ENCODE results near the gene ATOH8. TPM values are rescaled to one million over a fixed set of nuclear protein-coding genes. Genes with fewer than 3 reads are reported as not detected.

Gene ATOH8
- total RNA-seq, 1 donor from 2014 or later = 7.7 TPM

DNA sequence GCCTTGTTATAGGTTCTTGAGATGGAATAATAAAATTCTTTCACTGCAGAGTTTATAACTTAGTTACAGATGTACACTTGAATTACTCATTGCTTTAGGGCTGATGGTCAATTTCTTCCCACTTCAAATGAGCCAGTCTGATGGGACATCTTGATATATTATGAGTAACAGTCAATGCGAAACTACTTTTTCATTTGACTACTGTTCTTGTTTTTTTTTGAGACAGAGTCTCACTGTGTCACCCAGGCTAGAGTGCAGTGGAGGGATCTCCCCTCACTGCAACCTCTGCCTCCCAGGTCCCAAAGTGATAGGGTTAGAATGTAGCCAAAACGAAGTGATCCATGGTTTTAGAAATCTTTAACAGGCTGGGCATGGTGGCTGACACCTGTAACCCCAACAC lies 77.9 kb downstream of the ATOH8 start:
- Mint-ChIP-seq H3K4me3 (no peak overlapping the region), H3K27ac (ENCODE audit: unreplicated experiment) (no peak overlapping the region), H3K9me3 (peaks cover 17% of the 10 kb centered on the region), H3K27me3 (ENCODE audit: low read depth) (peaks cover 3% of the 10 kb centered on the region), H3K4me1 (peaks cover 16% of the 10 kb centered on the region), H3K36me3 (ENCODE audit: low read depth) (peaks cover 4% of the 10 kb centered on the region)
- no peak for DNase-seq (ENCODE audit: low read depth, low spot score)
- TF ChIP-seq CTCF (conservative IDR thresholded peaks at IDR 0.05) = no peak

DNA sequence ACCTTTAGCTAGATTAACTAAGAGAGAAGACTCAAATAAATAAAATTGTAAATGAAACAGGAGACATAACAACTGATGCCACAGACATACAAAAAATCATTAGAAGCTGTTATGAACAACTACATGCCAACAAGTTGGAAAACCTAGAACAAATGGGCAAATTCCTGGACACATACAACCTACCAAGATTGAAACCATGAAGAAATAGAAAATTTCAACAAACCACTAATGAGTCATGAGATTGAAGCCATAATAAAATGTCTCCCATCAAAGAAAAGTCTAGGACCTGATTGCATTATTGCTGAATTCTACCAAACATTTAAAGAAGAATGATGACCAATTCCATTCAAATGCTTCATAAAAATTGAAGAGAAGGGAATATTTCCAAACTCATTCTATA lies 80.7 kb downstream of the ATOH8 start:
- TF ChIP-seq CTCF (conservative IDR thresholded peaks at IDR 0.05) = no peak
- Mint-ChIP-seq H3K4me3 (no peak overlapping the region), H3K27ac (ENCODE audit: unreplicated experiment) (no peak overlapping the region), H3K9me3 (peaks cover 19% of the 10 kb centered on the region), H3K27me3 (ENCODE audit: low read depth) (no peaks in the 10 kb centered on the region), H3K4me1 (no peaks in the 10 kb centered on the region), H3K36me3 (ENCODE audit: low read depth) (peaks cover 9% of the 10 kb centered on the region)
- DNase-seq (ENCODE audit: low read depth, low spot score) = no peak

Small RNAs within 50 kb of the gene (microRNA-seq; reads per million reads assigned to microRNA genes)
- not detected for gene MIR6071

Other genes starting within 250 kb of the ATOH8 start
- 404 and 405 TPM in 2 replicates for gene MAT2A, start 214.8 kb upstream of the ATOH8 start, total RNA-seq
- 43.4 and 43.7 TPM in 2 replicates for gene GGCX, start 192.5 kb upstream of the ATOH8 start, total RNA-seq
- gene VAMP8, start 176.4 kb upstream of the ATOH8 start, total RNA-seq = 1.1 and 2.1 TPM in 2 replicates
- 0.50 and 1.5 TPM in 2 replicates for gene VAMP5, start 169.6 kb upstream of the ATOH8 start, total RNA-seq
- gene RNF181, start 158.2 kb upstream of the ATOH8 start, total RNA-seq = 67.9 and 75.8 TPM in 2 replicates
- gene TMEM150A, start 151.3 kb upstream of the ATOH8 start, total RNA-seq = 20.9 and 22.2 TPM in 2 replicates
- 50.4 and 53.7 TPM in 2 replicates for gene C2orf68, start 141.9 kb upstream of the ATOH8 start, total RNA-seq
- 93.3 and 98.3 TPM in 2 replicates for gene USP39, start 137.8 kb upstream of the ATOH8 start, total RNA-seq
- gene SFTPB, start 85.8 kb upstream of the ATOH8 start, total RNA-seq = not detected in 2 replicates
- not detected in 2 replicates for gene GNLY, start 59.6 kb upstream of the ATOH8 start, total RNA-seq
- 16.0 and 17.6 TPM in 2 replicates for gene ST3GAL5, start 135.0 kb downstream of the ATOH8 start, total RNA-seq

Measured in neural crest cell (in vitro differentiated cells).